ENCODE results near the gene GABRA5.

Gene GABRA5

GRCh38 chr15:26934848-26935247 lies 68.0 kb downstream of the GABRA5 start:
- DNase-seq, result no peak

GRCh38 chr15:26935322-26935721 lies 68.5 kb downstream of the GABRA5 start:
- no peak for DNase-seq

GRCh38 chr15:26936502-26936901 lies 69.6 kb downstream of the GABRA5 start:
- no peak for DNase-seq

GRCh38 chr15:26937134-26937533 lies 70.3 kb downstream of the GABRA5 start:
- no peak for DNase-seq

DNA sequence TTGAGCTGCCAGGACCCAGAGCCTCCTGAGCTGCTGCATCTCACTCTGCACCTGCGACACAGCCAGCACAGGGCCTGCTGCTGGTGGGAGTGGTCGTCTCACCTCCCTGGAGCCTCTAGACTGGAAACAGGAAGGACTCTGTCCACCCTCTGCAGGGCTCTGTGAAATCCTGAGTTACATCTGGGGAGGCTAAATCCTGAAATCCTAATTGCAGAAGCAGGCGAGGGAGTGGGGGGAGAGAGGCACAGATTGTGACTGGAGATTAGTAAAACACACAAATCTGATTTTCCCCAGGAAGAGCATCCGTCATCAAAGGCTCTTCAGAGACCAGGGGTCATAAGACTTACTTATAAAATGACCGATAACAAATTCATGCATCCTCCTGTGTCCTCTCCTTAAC lies 72.5 kb downstream of the GABRA5 start:
- DNase-seq, result no peak

DNA sequence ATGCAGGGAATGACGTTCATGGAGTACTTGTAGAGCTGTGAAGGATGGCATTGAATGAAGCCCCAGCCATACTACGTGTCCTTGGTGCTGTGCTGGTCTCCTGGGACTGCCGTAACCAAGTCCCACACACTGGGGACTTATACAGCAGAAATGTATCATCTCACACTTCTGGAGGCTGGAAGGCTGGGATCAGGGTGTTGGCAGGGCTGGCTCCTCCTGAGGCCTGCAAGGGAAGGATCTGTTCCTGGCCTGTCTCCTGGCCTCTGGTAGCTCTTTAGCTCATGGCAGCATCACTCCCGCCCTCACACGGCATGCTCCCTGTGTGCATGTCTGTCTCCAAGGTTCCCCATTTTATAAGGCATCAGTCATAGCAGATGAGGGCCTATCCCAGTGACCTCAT lies 74.6 kb downstream of the GABRA5 start:
- DNase-seq, result no peak

DNA sequence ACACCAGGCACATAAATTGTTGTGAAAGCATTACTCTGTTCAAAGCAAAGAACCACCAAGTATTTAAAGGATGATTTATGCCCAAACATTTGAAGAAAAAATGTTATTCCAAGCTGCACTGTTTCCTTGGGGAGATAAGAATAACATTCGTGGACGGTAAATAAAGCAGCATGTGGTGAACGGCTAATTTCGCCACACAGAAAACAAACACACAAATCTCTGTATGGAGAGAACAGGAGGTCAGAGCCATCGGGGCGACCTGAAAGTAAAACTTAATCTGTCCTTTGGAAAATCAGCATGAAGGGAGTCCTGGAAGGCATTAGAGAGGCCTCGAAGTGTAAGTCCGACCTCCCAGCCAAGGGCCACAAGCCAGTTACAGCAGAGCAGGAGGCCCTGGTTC lies 77.0 kb downstream of the GABRA5 start:
- DNase-seq, result no peak

DNA sequence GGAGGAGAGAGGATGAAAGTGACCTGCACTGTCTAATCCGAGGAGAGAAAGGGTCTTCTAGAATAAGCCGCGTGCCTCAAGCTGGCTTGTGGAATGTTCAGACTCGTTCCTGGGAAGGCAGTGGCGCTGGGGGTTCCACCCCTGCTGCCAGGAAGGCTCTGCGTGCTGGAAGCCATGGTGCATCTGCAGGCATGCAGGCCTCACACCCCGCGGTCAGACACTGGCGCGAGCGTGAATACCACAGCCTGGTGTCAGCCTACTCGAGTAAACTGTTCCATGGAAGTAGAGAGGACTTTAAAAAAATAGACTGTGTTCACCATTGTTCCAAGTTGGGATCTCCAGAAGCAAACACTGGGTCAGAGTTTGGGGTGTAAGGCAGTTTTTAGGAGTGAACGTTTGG lies 78.2 kb downstream of the GABRA5 start:
- DNase-seq, result no peak

DNA sequence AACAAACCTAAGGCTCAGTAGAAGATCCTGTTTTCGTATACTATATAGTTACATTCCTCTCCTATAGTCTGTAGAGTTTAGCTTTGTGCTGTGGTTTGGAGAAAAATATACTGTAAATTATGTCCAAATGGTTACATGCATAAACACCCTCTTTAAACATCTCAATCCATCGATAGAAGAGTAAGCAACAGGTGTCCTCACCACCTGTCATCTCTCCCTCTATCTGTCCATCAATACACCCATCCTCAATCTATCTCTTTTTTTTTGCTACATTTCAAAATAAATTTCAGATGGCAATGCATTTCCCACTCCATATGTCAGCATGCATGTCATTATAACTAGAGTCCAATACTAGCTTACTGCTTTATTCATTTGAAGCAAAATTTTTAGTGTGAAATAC lies 83.1 kb downstream of the GABRA5 start:
- no peak for DNase-seq

DNA sequence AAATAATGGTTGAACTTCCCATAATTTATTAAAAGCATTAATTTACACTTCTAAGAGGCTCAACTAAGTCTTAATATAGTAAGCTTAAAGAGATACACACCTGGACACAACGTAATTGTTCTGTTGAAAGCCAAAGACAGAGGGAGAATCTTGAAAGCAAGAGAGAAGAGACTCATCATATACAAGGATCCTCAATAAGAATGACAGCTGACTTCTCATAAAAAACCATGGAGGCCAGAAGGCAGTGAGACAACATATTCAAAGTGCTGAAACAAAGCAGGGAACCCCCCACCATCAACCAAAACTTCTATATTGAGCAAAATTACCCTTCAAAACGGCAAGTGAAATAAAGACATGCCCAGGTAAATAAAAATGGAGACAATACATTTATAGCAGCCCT lies 87.5 kb downstream of the GABRA5 start:
- no peak for DNase-seq

DNA sequence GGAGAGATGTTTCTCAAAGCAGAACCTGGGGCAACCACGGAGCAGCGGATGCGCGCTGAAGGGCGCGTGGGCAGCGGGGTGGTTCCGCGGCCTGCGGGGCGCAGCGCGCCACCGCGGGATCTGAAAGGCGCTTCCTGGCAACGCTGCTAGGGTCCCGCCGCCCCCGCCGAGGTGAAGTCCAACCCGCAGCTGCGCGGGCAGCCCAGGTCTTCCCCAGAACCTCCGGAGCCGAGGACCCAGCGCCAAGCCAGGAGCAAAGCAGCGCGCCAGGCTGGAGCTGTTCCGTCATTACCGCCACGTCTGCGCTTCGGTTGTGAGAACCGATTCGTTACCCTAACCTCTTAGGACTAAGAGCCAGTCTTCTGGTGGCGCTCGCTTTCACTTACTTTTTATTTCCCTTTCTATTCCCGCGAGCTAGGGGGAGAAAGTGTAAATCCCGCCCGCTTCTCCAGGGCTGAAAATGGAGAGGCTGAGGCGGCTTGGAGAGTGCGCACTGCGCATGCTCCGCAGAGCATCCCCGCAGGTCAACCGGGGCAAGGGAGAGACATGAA lies 100.9 kb downstream of the GABRA5 start:
- no peak for DNase-seq

DNA sequence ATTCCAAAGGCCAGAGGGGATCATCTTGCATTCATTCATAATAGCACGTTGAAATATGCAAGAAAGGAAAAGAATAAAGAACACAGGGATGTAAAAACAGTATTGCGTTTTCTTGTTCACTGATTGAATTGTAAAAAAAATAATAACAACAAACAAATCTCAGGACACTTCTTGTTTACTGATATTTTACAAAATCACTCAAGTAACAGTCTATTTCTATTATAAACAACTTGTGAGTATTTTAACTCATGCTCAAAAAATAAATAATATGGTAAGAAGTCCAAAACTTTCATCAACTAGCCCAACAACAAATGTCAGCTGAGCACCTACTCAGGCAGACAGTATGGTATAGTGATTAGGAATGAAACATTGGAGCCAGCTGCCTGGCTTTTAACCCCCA lies 101.9 kb downstream of the GABRA5 start:
- DNase-seq, result no peak

DNA sequence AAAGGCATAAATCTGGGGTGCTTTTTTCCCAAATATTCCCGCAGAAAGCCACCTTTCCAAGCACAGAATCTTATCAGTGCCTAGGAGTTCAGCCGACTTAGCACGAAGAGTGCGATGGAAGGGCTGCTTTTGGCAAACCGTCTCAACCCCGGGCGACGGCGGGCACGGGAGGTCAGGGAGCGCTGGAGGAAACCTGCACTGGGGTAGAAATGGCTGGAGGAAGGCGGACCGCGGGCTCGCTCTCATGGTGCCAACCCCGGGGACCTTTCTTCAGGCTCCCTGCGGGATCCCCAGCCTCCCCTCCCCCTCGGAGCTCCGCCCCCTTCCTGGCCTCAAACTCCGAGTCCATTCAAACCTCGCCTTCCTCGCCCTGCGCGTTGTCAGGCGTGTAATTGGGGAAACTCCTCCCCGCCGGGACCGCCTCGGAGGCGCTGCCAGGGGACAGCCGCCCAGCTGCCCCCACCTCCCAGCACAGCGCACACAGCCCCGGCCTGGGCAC lies 103.9 kb downstream of the GABRA5 start, which contains the start of gene GABRG3:
GABRG3 (plus strand) TSS at position 470 of the 499 bp plus-strand sequence.
- no peak for DNase-seq

DNA sequence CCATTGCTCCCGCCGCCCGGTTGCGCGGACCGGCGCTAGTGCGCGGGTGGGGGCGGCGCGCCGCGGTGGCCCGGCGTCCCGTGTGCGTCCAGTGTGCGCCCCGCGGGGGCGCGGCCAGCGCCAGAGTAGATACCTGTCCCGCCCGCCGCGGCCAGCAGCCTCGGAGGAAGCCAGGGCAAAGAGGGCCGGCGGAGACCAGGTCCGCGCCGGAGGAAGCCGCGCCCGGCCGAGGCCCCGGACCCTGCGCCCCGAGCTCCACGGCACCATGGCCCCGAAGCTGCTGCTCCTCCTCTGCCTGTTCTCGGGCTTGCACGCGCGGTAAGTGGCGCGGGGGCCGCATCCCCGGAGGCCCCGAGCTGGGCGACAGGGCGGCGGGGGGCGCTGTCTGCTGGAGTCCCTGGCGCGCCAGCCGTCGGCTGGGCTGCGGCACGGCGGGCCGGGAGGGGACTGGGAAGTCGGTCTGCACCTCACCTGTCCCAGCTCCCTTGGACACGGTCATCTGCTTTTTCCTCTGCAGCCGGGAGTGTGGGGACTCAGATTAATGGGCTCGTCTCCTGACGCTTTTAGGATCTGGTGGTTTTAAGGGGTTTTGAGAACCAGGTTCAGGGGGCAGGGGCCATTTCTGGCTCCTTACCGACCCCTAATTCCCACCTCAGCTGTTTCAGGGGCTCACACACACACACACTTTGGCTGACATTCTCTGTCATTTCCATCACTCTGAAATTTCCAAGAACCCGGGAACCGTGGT lies 104.6 kb downstream of the GABRA5 start:
- DNase-seq, result no peak

GRCh38 chr15:26972636-26973035 lies 105.8 kb downstream of the GABRA5 start:
- DNase-seq, result no peak

GRCh38 chr15:26974120-26974780 lies 107.4 kb downstream of the GABRA5 start:
- DNase-seq, result no peak

GRCh38 chr15:26981492-26981891 lies 114.6 kb downstream of the GABRA5 start:
- no peak for DNase-seq

DNA sequence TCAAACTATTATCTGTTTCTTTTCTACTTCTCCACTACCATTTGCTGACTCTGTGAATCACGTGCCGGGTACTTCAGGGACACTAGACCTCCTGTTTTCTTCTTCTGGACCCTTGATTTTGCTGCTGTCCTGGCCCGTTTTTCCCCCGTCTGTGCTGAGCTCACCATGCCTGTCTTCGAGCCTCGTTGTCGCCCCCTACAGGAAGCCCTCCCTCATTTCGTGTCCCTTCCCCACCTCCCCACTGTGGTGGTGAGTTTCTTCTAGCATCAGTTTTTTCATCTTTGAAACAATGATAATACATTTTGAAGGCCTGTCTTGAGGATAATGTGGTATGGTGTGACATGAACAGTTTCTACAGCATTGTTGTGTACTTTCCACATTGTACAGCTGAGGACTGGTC lies 117.0 kb downstream of the GABRA5 start:
- no peak for DNase-seq

DNA sequence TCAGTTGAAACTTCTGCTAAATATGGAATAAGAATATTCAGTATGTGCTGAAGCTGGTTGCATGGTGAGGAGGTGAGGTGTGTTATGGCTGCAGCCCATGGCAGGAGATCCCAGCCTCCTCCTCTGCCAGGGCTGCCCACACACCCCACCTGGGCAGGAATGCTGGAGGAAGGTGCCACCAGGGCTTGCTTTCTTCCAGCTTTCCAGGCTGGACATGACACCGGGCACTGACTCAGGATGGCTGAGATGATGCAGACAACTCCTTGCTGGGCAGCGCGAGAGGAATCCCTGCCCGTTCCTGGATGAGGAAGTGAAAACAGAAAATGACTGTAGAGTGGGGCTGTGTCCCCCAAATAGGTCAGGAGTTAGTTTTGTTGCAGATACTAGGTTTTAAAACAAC lies 118.2 kb downstream of the GABRA5 start:
- no peak for DNase-seq

DNA sequence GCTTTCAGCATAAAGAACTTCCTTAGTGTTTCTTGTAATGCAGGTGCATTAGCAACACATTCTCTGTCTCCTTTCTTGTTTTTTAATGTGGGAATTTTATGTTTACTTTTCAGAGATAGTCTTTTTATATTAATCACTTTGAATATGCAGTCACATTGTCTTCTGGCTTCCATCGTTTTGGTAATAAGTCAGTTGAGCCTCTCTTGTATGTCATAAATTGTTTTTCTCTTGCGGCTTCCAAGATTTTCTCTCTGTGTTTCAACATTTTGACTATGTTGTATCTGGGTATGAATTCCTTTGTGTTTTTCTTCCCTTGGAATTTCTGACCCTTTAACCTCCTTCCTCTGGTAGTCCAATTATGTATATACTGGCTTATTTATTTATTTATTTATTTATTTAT lies 129.4 kb downstream of the GABRA5 start:
- no peak for DNase-seq

Measured in stimulated activated naive CD4-positive, alpha-beta T cell treated with Interleukin-2 at 50 U/mL for 16 hours (primary cell).